ENCODE measurements around the gene GPR183.
"Not testable (repeated sequence)": the region's sequence is repeated elsewhere in the genome, so short reads cannot be mapped to it uniquely, and the experiment has no call there.

The GPR183 gene

DNA sequence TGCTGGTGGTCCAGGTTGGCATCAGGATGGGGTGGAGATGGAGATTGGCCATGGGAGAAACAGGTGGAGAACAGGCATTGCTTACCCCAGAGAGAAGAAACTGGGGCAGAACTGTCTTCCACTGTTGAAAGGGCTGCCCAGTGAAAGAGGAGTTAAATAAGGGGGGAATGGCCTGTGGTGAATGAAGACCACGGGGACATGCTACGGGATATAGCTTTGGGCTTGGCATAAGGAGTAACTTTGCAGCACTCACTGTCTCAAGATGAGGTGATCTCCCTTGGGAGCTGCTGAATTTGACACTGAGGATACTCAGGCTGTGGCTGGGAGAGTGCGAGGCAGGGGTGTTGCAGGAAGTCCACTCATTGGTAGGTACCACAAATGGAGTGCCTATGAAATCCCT lies 38.4 kb downstream of the GPR183 start:
- no peak for DNase-seq (ENCODE audit: low read depth)

DNA sequence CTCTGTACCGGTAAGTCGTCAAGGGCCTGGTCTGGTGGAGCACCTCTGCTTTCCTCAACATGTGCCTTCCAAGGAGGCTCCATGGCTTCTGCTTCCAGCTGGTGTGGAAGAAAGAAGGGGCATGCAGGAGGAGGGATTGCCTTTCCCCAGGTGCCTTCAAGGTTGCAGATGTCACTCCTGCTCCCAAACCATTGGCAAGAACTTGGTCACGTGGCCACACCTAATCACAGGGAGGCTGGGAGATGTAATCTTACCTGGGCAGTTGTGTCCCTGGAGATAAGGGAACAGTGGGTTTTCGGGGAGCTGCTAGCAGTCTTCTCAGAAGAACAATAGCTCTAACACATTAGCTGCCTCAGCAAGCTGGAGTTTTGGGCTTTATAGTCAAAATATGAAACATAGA lies 39.3 kb downstream of the GPR183 start:
- DNase-seq (ENCODE audit: low read depth) = no peak

DNA sequence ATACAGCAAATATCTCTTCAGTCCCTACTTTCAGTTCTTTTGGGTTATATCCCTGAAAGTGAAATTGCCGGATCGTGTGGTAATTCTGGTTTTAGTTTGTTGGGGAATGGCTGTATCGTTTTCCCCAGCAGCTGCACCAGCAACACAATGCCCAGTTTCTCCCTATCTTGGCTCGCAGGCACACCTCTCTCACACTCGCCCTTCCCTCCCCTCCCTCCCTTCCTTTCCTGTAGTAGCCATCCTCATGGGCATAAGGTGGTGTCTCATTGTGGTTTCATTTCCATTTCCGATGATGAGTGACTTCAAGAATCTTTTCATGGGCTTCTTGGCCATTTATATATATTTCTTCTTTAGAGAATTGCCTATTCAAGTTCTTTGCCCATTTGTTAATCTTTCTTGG lies 40.4 kb downstream of the GPR183 start:
- DNase-seq (ENCODE audit: low read depth) = no peak

DNA sequence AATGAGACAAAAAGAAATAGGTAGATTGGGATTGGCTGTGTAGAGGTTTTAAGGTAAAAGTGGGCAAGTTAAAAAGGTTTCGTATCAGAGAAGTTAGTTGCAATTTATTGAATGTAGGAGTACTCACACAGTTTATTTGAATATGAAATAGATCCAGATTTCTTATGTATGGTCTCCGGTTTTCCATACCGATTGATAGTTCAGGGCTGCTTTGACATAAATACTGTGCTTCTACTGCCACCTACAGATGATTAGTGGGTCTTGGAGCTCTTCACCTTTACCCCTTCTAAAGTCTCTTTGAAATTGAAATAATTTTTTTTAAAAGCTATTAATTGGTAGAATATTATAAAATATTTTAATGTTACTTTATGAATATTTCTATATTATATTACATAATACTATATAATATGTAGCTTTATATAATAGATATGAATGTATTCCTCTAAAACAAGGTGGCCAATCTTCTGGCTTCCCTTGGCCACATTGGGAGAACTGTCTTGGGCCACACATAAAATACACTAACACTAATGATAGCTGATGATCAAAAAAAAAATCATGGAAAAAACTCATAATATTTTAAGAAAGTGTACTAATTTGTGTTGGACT lies 41.3 kb downstream of the GPR183 start:
- DNase-seq (ENCODE audit: low read depth) = no peak

GRCh38 chr13:99265162-99265800 lies 41.9 kb downstream of the GPR183 start:
- no peak for DNase-seq (ENCODE audit: low read depth)

DNA sequence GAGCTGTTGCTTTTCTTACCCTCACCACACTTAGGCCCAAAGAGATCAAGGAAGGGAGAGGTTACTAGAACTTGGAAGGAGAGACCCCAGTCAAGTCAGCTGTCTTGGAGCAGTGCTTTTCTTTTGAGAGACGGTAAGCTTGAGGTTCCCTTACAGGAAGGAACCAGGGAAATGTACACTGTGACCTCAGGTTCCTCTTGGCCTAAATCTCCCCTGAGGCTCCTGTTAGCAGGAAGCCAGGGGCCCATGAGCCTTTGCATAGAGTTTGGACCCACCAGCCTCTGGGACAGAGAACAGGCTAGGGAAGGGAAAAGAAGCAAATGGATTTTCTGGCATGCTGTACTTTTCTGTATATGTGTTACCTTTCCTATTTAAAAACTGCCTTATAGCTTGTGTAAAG lies 43.1 kb downstream of the GPR183 start:
- DNase-seq (ENCODE audit: low read depth) = no peak

DNA sequence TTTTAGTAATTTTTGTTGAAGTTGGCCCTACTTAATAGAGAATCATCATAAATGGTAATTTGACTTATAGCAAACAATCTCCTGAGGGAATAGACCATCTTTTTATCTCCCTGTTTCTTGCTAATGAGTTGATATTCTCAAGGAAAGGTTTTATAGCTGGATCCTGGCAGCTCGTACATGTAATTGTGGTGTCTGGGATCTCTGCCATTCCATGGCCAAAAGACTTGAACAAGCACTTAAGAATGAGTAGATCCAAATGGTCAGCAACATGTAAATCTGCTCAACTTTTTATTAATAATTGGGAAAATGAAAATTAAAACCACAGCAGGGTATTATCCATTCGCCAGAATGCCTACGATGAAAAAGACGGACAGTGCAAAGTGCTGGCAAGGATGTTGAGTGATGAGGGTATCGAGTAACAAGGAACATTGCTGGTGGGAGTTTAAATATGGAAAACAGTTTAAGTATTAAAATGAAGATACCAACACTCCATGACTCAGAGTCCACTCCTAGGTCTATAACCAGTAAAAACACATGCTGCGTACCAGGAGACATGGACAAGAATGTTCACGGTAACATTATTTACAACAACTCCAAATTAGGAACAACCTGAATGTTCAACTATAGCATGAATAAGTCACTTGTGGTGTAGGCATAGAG lies 43.9 kb downstream of the GPR183 start:
- DNase-seq (ENCODE audit: low read depth) = no peak

GRCh38 chr13:99261059-99261458 lies 46.1 kb downstream of the GPR183 start:
- DNase-seq (ENCODE audit: low read depth) = no peak

GRCh38 chr13:99260216-99260615 lies 47.0 kb downstream of the GPR183 start:
- no peak for DNase-seq (ENCODE audit: low read depth)

- no peak for DNase-seq (ENCODE audit: low read depth)
Observed at GRCh38 chr13:99258946-99259345, 48.3 kb downstream of the GPR183 start.

DNA sequence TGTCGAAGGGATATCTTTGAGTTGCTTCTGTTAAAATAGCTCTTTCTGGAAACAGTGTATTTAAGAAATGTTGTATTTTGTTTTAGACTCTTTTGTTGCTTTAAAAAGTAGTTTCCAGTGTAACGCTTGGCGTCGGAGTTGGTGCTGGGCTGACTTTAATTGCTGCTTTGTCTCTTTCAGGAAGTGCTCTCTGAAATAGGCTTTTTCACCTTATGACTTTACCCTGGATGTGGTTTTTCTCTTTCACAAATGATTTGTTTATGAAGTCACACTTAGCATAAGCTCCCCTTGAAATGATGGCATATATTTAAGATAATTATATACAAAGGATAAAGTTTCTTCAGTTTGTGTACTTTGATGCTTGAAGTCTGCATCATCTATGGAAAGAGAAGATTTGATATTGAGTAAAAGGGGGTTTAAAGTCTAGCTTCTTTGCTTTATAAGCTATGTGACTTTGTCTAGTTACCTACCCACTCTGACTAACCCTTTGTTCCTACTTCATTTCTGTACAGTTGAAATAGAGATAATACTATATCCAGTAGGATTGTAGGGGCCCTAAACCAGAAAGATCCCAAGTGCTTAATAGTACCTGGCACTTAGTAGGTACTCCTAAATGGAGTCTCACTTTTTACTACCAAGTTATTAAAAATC lies 48.9 kb downstream of the GPR183 start, which contains the start of gene GPR18:
TSS of gene GPR18 (minus strand) at position 170 of the 651 bp plus-strand sequence. CDS start 2,507 bp downstream, outside the sequence.
- no peak for DNase-seq (ENCODE audit: low read depth)

GRCh38 chr13:99257291-99257690 lies 49.9 kb downstream of the GPR183 start:
- no peak for DNase-seq (ENCODE audit: low read depth)

DNA sequence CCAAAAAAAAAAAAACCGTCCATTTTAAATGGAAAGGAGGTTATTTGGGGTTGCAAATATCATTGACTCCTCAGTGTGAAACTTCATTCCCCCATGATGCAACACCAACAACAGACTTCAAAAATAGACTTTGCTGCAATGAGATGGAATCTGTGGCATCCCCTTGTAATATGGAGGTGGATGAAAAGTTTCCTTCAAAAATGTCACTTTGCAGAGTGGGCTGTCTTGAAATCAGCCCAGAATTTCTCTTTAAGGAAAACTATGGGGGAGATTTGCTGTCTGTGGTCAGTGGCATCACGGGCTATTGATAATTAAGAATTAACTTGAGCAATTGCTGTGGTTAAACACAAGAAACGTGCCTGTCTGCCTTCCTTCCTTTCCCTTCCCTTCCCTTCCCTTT lies 50.5 kb downstream of the GPR183 start:
- no peak for DNase-seq (ENCODE audit: low read depth)

- DNase-seq (ENCODE audit: low read depth) = no peak
Observed at GRCh38 chr13:99256283-99256682, 50.9 kb downstream of the GPR183 start.

GRCh38 chr13:99255271-99255670 lies 51.9 kb downstream of the GPR183 start:
- no peak for DNase-seq (ENCODE audit: low read depth)

DNA sequence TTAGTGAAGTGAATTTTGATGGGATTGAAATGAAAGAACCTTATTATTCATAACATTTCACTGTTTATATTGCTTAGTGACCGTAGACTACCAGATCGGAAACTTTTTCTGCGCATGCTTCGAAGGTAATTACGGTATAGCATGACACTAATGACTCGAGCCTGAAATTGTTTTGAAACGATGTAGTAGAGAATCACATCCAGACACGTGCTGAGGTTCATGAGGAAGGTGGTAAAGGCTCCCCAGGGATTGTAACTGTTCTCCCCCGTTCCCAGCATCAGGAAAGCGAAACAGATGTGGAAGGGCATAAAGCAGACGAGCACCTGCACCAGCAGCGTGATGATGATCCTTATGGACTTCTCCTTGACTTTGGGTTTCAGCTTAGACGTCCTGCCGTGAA lies 52.4 kb downstream of the GPR183 start:
- no peak for DNase-seq (ENCODE audit: low read depth)

DNA sequence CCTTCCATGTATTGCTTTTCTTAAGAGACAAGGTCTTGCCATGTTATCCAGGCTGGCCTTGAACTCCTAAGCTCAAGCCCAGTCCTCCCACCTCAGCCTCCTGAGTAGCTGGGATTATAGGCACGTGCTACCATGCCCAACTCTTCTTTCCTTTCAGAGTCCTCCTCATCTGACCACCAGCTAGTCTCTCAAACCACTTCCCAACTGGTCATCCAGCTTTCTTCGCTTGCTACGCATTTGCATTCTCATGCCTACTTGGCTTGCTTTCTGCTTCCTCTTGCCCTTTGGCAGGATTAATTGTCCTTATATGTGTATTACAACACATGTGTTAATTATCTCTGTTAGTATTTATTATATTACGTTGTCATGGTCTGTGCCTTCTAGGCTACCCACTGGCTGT lies 55.3 kb downstream of the GPR183 start:
- no peak for DNase-seq (ENCODE audit: low read depth)

GRCh38 chr13:99250982-99251825 lies 56.0 kb downstream of the GPR183 start:
- DNase-seq (ENCODE audit: low read depth) = no peak

DNA sequence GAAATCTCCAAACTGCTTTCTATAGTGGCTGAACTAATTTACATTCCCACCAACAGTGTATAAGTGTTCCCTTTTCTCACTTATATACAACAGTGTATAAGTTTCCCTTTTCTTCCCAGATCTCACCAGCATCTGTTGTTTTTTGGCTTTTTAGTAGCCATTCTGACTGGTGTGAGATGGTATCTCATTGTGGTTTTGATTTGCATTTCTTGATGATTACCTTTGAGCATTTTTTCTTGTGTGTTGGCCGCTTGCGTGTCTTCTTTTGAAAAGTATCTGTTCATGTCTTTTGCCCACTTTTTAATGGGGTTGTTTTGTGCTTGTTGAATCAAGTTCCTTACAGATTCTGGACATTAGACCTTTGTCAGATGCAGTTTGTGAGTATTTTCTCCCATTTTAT lies 57.6 kb downstream of the GPR183 start:
- not testable (repeated sequence) for DNase-seq (ENCODE audit: low read depth)

- not testable (repeated sequence) for DNase-seq (ENCODE audit: low read depth)
Observed at GRCh38 chr13:99249178-99249577, 58.0 kb downstream of the GPR183 start.

- DNase-seq (ENCODE audit: low read depth) = no peak
Observed at GRCh38 chr13:99246100-99246499, 61.1 kb downstream of the GPR183 start.
